HG03378 (cell line): ENCODE results near the gene MRAP2.
"Not testable (repeated sequence)": the region's sequence is repeated elsewhere in the genome, so short reads cannot be mapped to it uniquely, and the experiment has no call there.

ENCODE experiments used
- ATAC-seq: cut with Tn5 transposase; IDR thresholded peaks from one replicate; pipeline ENCODE4 v1.9.1; 2021; ENCODE audit warnings: mild to moderate bottlenecking, moderate library complexity; ENCODE audit not compliant: unreplicated experiment

MRAP2 gene

DNA sequence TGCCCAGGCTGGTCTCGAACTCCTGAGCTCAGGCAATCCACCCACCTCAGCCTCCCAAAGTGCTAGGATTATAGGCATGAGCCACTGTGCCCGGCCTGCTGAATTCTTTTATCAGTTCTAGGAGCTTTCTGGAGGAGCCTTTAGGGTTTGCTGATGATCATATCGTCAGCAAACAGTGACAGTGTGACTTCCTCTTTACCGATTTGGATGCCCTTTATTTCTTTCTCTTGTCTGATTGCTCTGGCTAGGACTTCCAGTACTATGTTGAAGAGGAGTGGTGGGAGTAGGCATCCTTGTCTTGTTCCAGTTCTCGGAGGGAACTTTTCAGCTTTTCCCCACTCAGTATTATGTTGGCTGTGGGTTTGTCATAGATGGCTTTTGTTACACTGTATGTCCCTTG is 35.3 kb downstream of the MRAP2 start:
- ATAC-seq: not testable (repeated sequence)

GRCh38 chr6:84072442-84072997 is 38.9 kb downstream of the MRAP2 start:
- no peak for ATAC-seq

DNA sequence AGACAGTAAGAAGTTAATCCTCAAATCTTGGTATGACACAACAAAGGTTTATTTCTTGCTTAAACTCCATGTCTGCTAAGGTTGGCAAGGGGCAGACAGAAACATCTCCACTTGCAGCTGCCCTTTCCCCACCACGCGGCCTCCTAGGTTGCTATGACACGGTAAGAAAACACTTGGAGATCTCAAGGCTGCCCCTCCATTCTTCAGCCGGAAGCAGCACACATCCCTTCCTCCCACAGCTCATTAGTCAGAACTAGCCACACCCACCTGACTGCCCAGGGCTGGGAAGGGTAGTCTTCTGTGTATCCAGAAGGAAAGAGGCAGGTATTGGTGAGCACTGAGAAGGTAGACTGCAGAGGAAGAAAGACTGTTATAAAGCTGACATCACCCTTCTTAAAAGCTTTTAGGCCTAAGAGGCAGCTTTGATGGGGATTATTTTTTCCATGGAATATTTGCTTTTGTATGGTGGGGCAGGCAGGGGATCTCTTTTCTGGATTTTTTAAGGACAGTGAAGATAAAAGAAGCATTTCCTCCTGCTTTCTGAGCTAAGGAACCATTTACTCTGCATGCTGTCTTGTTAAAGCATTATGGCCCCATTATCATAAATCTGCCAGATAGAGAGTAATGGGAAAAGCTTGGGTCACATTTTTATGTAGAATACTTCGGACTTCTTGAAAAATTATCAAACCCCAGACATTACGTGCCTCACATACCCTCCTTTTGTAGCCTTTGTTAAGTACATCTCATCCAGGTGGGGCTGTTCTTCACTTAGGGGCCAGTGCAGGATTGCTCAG is 41.6 kb downstream of the MRAP2 start:
- no peak for ATAC-seq

GRCh38 chr6:84077645-84078044 is 44.1 kb downstream of the MRAP2 start:
- no peak for ATAC-seq

DNA sequence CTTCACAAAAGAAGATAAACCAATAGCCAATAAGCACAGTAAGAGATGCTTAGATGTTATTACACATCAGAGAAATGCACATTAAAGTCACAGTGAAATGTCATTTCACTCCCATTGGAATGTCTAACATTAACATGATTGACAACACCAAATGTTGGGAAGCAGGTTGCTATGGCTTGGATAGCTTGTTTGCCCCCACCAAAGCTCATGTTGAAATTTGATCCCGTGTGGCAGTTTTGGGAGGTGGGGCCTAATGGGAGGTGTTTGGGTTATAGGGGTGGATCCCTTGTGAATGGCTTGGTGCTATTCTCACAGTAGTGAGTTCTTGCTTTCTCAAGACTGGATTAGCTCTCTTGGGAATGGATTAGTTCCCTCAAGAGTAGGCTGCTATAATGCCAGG is 44.8 kb downstream of the MRAP2 start:
- no peak for ATAC-seq

DNA sequence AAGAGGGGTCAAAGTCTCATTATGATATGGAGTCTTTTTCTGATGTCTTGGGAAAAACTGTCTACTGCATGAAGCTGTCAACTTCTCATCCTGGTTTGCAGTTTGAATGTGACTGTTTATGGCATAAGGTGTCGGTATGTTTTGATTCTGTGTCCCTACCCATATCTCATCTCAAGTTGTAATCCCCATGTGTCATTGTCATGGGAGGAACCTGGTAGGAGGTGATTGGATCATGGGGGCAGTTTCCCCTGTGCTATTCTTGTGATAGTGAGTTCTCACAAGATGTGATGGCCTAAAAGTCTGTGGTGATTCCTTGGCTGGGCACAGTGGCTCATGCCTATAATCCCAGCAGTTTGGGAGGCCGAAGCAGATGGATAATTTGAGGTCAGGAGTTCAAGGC is 47.6 kb downstream of the MRAP2 start:
- ATAC-seq: no peak

DNA sequence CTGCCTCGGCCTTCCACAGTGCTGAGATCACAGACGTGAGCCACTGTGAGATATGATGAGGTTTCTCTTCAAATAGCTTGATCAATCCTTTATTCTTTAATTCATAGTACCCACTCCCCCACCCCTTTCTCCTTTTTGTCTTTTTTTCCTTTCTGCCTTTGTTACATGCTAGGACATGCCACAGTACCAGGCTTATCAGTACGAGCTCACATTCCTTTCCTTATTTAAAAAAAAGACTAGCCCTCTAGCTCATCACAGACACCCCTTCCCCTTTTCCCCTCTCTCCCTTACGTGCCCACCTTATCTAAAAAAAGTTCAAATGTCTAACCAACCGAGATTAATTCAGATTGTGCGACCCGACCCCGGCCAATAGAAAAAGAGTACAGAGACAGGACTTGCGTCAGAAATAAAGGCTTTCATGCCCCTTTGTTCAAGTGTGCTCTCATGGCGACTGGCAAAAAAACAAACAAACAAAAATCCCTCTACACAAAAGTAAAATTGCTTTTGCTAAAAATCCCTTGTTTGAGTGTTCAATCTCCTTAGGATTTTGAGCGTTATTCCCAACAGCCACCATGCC is 49.2 kb downstream of the MRAP2 start:
- no peak for ATAC-seq

- not testable (repeated sequence) for ATAC-seq
Observed at GRCh38 chr6:84084705-84085104, 51.1 kb downstream of the MRAP2 start.

DNA sequence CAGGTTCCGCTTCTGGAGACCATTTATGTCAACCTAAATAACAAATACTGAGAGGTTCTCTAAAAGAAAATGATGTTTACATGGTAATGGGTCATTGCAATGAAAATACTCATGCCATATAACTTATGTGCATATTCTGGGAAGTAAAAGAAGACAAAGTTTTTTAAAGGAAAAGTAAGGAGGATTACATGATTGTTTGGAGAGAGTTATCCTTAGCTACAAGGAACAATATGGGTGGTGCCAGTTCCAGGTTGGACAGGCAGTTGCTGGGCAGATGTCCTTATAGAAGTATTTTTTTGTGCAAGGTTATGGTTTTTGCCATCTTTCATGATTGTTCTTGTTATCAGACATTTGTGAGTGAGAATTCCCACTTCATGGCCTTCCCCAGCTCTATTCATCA is 52.5 kb downstream of the MRAP2 start:
- no peak for ATAC-seq

DNA sequence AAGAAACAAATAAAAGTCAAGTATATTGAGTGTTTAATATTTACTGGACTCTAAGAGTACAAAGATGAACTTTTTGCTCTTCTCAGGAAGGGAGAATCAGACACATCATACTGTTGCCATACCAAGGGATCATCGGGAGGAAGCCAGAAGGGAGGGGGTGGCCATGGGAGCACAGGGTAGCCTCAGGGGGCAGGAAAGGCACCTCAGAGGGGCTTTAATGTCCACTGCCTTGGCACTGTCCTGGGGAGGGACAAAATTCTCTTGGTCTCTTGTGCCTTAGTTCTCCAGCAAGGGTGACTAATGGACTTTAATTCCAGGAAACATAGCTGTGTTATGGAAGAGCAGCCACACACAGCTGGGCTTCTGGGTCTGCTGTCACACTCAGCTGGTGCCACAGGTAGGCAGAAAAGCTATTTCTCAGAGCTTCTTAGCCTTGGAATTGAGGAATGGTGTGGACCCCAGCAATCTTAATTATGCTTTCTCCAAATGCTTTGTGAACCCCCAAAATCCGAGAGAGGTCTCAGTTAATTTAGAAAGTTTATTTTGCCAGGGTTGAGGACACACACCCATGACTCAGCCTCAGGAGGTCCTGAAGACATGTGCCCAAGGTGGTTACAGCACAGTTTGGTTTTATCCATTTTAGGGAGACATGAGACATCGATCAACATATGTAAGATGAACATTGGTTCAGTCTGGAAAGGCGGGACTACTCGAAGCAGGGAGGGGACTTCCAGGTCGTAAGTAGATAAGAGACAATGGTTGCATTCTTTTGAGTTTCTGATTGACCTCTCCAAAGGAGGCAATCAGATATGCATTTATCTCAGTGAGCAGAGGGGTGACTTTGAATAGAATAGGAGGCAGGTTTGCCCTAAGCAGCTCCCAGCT is 53.2 kb downstream of the MRAP2 start:
- no peak for ATAC-seq

GRCh38 chr6:84089081-84089480 is 55.5 kb downstream of the MRAP2 start:
- no peak for ATAC-seq

- no peak for ATAC-seq
Observed at GRCh38 chr6:84089552-84089951, 56.0 kb downstream of the MRAP2 start.

DNA sequence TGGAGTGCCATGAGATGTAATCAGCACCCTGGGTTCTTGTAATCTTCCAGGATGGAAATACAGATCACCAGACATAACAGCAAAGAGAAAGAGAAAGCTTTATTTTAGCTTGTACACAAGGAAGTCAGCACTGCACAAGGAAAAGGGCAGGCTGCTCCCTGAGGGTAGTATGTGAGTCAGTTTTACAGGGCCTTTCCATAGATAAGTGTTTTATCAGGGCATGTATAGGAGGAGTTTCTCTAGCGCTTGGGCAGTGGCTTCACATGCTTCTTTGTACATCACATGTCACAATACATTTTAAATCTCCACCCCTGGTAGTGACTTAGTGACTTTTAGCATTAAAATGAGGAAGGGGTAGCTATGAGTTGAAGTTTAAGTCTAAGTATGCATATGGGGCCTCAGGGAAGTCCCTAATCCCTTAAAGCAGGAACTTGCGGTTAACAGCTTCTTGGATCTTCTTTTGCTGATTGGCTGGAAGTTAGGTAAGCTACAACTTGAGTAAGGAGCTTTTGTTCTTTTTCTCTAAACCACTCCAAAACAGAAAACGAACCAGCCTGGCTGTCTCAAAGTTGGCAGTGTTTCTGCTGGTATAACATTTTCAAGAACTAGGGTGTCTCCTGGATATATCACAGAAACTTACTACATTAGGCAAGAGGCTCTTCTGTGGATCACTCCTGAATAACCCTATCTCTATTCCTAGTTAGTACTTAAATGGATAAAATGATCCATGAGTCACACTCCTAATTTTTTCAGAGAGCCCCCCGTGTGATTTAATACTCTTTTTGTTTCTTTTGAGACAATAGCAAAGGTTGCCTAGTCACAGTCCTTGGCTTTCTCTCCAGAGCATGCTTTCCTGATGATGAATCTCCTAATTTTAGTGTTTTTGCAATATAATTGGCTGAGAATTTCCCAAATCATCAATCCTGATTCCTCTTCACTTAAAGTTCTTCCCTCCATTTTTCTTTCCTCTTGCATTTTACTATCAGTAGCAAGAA is 60.2 kb downstream of the MRAP2 start:
- ATAC-seq: peak; percentile 77

DNA sequence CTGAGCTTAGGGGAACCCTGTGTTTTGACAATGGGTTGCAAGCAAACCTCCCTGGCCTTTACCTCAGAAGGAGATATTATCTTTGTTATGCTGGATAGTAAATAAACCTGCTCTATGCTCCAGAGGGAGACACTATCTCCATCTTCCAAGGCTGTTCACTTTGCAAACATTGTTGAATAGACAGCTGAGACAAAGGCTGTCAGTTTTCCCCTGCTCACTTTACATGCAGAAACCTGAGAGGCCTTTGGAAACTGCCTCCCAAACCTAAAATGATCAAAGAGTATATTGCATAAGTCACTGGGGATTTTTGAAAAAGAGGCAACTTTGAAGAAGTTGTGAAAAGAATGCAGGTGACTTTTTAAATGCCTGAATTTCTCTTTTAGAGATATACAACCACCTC is 61.6 kb downstream of the MRAP2 start:
- no peak for ATAC-seq

DNA sequence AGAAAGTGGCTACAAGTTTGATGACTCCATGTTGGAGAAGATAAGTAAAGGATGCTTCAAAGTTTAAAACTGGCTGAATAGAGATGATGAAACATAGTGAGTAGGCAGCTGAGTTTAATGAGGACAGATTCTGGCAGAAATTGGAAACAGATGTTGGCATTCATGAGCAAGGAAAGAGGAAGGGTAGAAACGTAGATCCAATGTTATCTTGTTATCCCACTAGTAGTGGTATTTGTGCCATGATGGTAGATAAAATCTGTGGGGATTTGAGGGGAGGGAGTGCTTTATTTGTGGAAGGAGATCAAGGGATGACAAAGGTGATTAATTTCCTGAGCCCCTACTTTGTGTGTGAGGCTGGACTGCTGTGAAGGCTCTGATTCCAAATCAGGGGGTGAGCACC is 69.5 kb downstream of the MRAP2 start:
- no peak for ATAC-seq

DNA sequence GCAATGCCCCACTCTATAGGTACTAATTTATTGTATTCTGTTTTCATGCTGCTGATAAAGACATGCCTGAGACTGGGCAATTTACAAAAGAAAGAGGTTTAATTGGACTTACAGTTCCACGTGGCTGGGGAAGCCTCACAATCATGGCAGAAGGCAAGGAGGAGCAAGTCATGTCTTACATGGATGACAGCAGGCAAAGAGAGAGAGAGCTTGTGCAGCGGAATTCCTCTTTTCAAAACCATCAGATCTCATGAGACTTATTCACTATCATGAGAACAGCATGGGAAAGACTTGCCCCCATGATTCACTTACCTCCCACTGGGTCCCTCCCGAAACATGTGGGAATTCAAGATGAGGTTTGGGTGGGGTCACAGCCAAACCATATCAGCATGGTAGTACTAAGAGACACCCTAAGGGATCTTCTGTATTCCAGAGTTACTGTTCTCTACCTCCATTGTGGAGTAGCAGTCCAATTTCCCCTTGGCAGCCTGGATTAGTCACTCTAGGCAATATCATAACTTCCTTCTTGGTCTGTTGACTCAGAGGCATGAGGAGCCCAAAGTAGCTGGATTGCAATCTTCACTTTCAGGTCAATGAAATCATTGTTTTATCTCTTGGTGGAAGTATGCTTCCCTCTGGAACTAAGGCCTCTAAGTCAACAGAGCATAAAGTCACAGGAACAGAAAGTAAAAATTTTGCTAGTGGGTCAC is 71.8 kb downstream of the MRAP2 start:
- not testable (repeated sequence) for ATAC-seq

DNA sequence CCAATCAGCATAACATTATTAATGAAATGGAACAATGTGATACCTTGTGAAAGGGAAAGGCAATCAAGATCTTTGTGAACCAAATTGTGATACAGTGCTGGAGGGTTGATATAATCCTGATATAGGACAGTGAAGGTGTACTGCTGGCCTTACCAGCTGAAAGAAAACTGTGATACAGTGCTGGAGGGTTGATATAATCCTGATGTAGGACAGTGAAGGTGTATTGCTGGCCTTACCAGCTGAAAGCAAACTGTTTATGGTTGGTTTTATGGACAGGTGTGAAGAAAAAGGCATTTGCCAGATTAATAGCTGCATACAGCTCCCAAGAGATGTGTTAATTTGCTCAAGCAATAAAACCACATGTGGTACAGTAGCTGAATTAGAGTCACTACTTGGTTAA is 73.9 kb downstream of the MRAP2 start:
- ATAC-seq: no peak

DNA sequence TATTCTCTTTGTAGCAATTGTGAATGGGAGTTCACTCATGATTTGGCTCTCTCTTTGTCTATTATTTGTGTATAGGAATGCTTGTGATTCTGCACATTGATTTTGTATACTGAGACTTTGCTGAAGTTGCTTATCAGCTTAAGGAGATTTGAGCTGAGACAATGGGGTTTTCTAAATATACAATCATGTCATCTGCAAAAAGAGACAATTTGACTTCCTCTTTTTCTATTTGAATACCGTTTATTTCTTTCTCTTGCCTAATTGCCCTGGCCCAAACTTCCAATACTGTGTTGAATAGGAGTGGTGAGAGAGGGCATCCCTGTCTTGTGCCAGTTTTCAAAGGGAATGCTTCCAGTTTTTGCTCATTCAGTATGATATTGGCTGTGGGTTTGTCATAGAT is 77.8 kb downstream of the MRAP2 start:
- not testable (repeated sequence) for ATAC-seq

GRCh38 chr6:84114933-84115594 is 81.5 kb downstream of the MRAP2 start:
- ATAC-seq: not testable (repeated sequence)
